GM21717 (cell line): ENCODE results near the gene C1orf167.
A peak's percentile ranks its signal among the peaks of the same experiment; 100 is the strongest.

Experiments
- ATAC-seq: cut with Tn5 transposase; IDR thresholded peaks from one replicate; pipeline ENCODE4 v1.9.1; 2021; ENCODE audit warnings: mild to moderate bottlenecking, moderate library complexity; ENCODE audit not compliant: unreplicated experiment

C1orf167 gene

GRCh38 chr1:11735854-11736745 is 25.9 kb upstream of the C1orf167 start, which contains the start of gene AGTRAP:
Gene AGTRAP, plus strand, starts transcription at chr1:11736136. Its CDS starts 73 bp downstream, at chr1:11736209.
- ATAC-seq: peak; percentile 69

GRCh38 chr1:11736746-11737639 is 25.0 kb upstream of the C1orf167 start:
- ATAC-seq: no peak

- no peak for ATAC-seq
These were observed 23.9 kb upstream of the C1orf167 start for GRCh38 chr1:11738096-11738495.

- no peak for ATAC-seq
These were observed 23.2 kb upstream of the C1orf167 start for GRCh38 chr1:11738783-11739182.

GRCh38 chr1:11740258-11741192 is 21.5 kb upstream of the C1orf167 start:
- no peak for ATAC-seq

GRCh38 chr1:11741482-11741881 is 20.5 kb upstream of the C1orf167 start:
- ATAC-seq: no peak

- ATAC-seq: no peak
These were observed 20.0 kb upstream of the C1orf167 start for GRCh38 chr1:11741919-11742558.

GRCh38 chr1:11744287-11744686 is 17.7 kb upstream of the C1orf167 start:
- ATAC-seq: no peak

GRCh38 chr1:11746092-11746491 is 15.9 kb upstream of the C1orf167 start:
- no peak for ATAC-seq

- ATAC-seq: no peak
These were observed 15.1 kb upstream of the C1orf167 start for GRCh38 chr1:11746795-11747487.

GRCh38 chr1:11748294-11749202 is 13.4 kb upstream of the C1orf167 start:
- no peak for ATAC-seq

GRCh38 chr1:11749203-11749689 is 12.7 kb upstream of the C1orf167 start:
- ATAC-seq: no peak

GRCh38 chr1:11749996-11750395 is 12.0 kb upstream of the C1orf167 start:
- no peak for ATAC-seq

- ATAC-seq: no peak
These were observed 10.9 kb upstream of the C1orf167 start for GRCh38 chr1:11751087-11751486.

GRCh38 chr1:11752359-11753088 is 9.5 kb upstream of the C1orf167 start:
- no peak for ATAC-seq

GRCh38 chr1:11753555-11754208 is 8.3 kb upstream of the C1orf167 start:
- ATAC-seq: no peak

- no peak for ATAC-seq
These were observed 4.9 kb upstream of the C1orf167 start for GRCh38 chr1:11757047-11757446.
